ENCODE measurements around the gene TENM4.

Gene TENM4

GRCh38 chr11:79417069-79417920 lies 23.5 kb downstream of the TENM4 start:
- no peak for DNase-seq

GRCh38 chr11:79415912-79416311 lies 24.9 kb downstream of the TENM4 start:
- DNase-seq: no peak

GRCh38 chr11:79415411-79415810 lies 25.4 kb downstream of the TENM4 start:
- no peak for DNase-seq

- no peak for DNase-seq
Observed at GRCh38 chr11:79414644-79415317, 26.0 kb downstream of the TENM4 start.

GRCh38 chr11:79414041-79414440 lies 26.8 kb downstream of the TENM4 start:
- DNase-seq: no peak

GRCh38 chr11:79413268-79413667 lies 27.6 kb downstream of the TENM4 start:
- DNase-seq: no peak

GRCh38 chr11:79412761-79413160 lies 28.1 kb downstream of the TENM4 start:
- no peak for DNase-seq

GRCh38 chr11:79409330-79409729 lies 31.5 kb downstream of the TENM4 start:
- DNase-seq: no peak

GRCh38 chr11:79406376-79406775 lies 34.5 kb downstream of the TENM4 start:
- no peak for DNase-seq

GRCh38 chr11:79404806-79405205 lies 36.0 kb downstream of the TENM4 start:
- DNase-seq: no peak

- DNase-seq: no peak
Observed at GRCh38 chr11:79404325-79404724, 36.5 kb downstream of the TENM4 start.

GRCh38 chr11:79403839-79404238 lies 37.0 kb downstream of the TENM4 start:
- DNase-seq: no peak

- no peak for DNase-seq
Observed at GRCh38 chr11:79402912-79403311, 37.9 kb downstream of the TENM4 start.

- DNase-seq: no peak
Observed at GRCh38 chr11:79400717-79401330, 40.0 kb downstream of the TENM4 start.

- no peak for DNase-seq
Observed at GRCh38 chr11:79400206-79400605, 40.6 kb downstream of the TENM4 start.

- DNase-seq: no peak
Observed at GRCh38 chr11:79397252-79397651, 43.6 kb downstream of the TENM4 start.

GRCh38 chr11:79396674-79397073 lies 44.2 kb downstream of the TENM4 start:
- DNase-seq: no peak

GRCh38 chr11:79396001-79396400 lies 44.8 kb downstream of the TENM4 start:
- DNase-seq: no peak

GRCh38 chr11:79393362-79394043 lies 47.3 kb downstream of the TENM4 start:
- no peak for DNase-seq

- DNase-seq: no peak
Observed at GRCh38 chr11:79392161-79392560, 48.7 kb downstream of the TENM4 start.

GRCh38 chr11:79390923-79391322 lies 49.9 kb downstream of the TENM4 start:
- DNase-seq: no peak

GRCh38 chr11:79390477-79390876 lies 50.4 kb downstream of the TENM4 start:
- no peak for DNase-seq

GRCh38 chr11:79388201-79388600 lies 52.6 kb downstream of the TENM4 start:
- DNase-seq: no peak

Measured in stimulated activated CD4-positive, alpha-beta T cell treated with anti-CD3 and anti-CD28 coated beads, Interleukin-4, amount 100 ng/mL, for 1 hour (primary cell).